Measurements from ENCODE around the gene HMGXB4. TPM values are rescaled to one million over a fixed set of nuclear protein-coding genes. Genes with fewer than 3 reads are reported as not detected.

HMGXB4 gene
- total and polyA plus RNA-seq, 2 experiments from 2014 or later, result 34.7 to 64.9 TPM

- Histone ChIP-seq H4K20me1 (replicated peaks; ENCODE audit: insufficient read depth) (no peaks in the 10 kb centered on the region), H3K4me3 (no peak overlapping the region), H3K79me2 (replicated peaks; ENCODE audit: insufficient read depth) (no peaks in the 10 kb centered on the region), H3K27me3 (ENCODE audit: insufficient read depth) (no peaks in the 10 kb centered on the region), H3K36me3 (ENCODE audit: insufficient read depth) (no peaks in the 10 kb centered on the region), H3K27ac (ENCODE audit: low read depth) (no peak overlapping the region), H3K9me2 (ENCODE audit: insufficient read depth) (no peaks in the 10 kb centered on the region), H3K4me2 (no peak overlapping the region), H3F3A (replicated peaks; ENCODE audit: low read depth) (no peaks in the 10 kb centered on the region), H3K4me1 (ENCODE audit: insufficient read depth) (no peaks in the 10 kb centered on the region), H2AFZ (no peak overlapping the region)
- Mint-ChIP-seq H3K27ac (no peak overlapping the region), H3K9me3 (no peaks in the 10 kb centered on the region), H3K36me3 (ENCODE audit: low read depth) (peaks cover 18% of the 10 kb centered on the region; the same call in 2 of the 3 replicates), H3K27me3 (ENCODE audit: insufficient read depth, low read depth, poor library complexity) (peaks cover 15% of the 10 kb centered on the region), H3K4me3 (no peak overlapping the region), H3K4me1 (peaks cover 5% of the 10 kb centered on the region; the same call in 2 of the 3 replicates)
- TF ChIP-seq CTCF (conservative IDR thresholded peaks at IDR 0.05; ENCODE audit: low read depth in 2 of 2) (0 out of 4 replicates have a peak, but pooled peaks of 1 of the 2 experiments have one; percentile 7), JUNB (IDR thresholded peaks at IDR 0.05; ENCODE audit: unreplicated experiment) (no peak)
- DNase-seq (ENCODE audit: low spot score) (no peak), ATAC-seq (peak; percentile 37; the same call in 2 of the 3 replicates)
Observed at GRCh38 chr22:35335468-35335867, 78.2 kb downstream of the HMGXB4 start.

GRCh38 chr22:35335936-35336781, 78.9 kb downstream of the HMGXB4 start:
- H4K20me1 ChIP-seq (replicated peaks; ENCODE audit: insufficient read depth), result no peaks in the 10 kb centered on the region
- no peaks in the 10 kb centered on the region for H3K27me3 ChIP-seq (ENCODE audit: insufficient read depth)
- ATAC-seq (no peak), DNase-seq (ENCODE audit: low spot score) (no peak)
- no peaks in the 10 kb centered on the region for H3K9me2 ChIP-seq (ENCODE audit: insufficient read depth)
- peaks cover 15% of the 10 kb centered on the region for H3K27me3 Mint-ChIP-seq (ENCODE audit: insufficient read depth, low read depth, poor library complexity)
- H3K4me3 Mint-ChIP-seq, result no peak overlapping the region
- no peaks in the 10 kb centered on the region for H3K36me3 ChIP-seq (ENCODE audit: insufficient read depth)
- no peaks in the 10 kb centered on the region for H3K9me3 Mint-ChIP-seq
- H2AFZ ChIP-seq, result no peak overlapping the region
- no peaks in the 10 kb centered on the region for H3F3A ChIP-seq (replicated peaks; ENCODE audit: low read depth)
- no peak overlapping the region for H3K27ac ChIP-seq (ENCODE audit: low read depth)
- H3K27ac Mint-ChIP-seq, result no peak overlapping the region
- peaks cover 5% of the 10 kb centered on the region; the same call in 2 of the 3 replicates for H3K4me1 Mint-ChIP-seq
- H3K36me3 Mint-ChIP-seq (ENCODE audit: low read depth), result peaks cover 22% of the 10 kb centered on the region
- H3K4me2 ChIP-seq, result no peak overlapping the region
- no peaks in the 10 kb centered on the region for H3K4me1 ChIP-seq (ENCODE audit: insufficient read depth)
- H3K4me3 ChIP-seq, result no peak overlapping the region
- H3K79me2 ChIP-seq (replicated peaks; ENCODE audit: insufficient read depth), result no peaks in the 10 kb centered on the region
- no peak for TF ChIP-seq ZNF331 (CRISPR knock-in tag; IDR thresholded peaks at IDR 0.05; ENCODE audit: low read depth)
- TF ChIP-seq NANOG (IDR thresholded peaks at IDR 0.05; ENCODE audit: borderline replicate concordance), result no peak
- no peak for TF ChIP-seq ZNF114 (CRISPR knock-in tag; IDR thresholded peaks at IDR 0.05)
- TF ChIP-seq STAT1 (IDR thresholded peaks at IDR 0.05; ENCODE audit: unreplicated experiment), result no peak
- TF ChIP-seq CREB1 (CRISPR knock-in tag; IDR thresholded peaks at IDR 0.05; ENCODE audit: low read depth), result no peak
- TF ChIP-seq, protein P1, sequence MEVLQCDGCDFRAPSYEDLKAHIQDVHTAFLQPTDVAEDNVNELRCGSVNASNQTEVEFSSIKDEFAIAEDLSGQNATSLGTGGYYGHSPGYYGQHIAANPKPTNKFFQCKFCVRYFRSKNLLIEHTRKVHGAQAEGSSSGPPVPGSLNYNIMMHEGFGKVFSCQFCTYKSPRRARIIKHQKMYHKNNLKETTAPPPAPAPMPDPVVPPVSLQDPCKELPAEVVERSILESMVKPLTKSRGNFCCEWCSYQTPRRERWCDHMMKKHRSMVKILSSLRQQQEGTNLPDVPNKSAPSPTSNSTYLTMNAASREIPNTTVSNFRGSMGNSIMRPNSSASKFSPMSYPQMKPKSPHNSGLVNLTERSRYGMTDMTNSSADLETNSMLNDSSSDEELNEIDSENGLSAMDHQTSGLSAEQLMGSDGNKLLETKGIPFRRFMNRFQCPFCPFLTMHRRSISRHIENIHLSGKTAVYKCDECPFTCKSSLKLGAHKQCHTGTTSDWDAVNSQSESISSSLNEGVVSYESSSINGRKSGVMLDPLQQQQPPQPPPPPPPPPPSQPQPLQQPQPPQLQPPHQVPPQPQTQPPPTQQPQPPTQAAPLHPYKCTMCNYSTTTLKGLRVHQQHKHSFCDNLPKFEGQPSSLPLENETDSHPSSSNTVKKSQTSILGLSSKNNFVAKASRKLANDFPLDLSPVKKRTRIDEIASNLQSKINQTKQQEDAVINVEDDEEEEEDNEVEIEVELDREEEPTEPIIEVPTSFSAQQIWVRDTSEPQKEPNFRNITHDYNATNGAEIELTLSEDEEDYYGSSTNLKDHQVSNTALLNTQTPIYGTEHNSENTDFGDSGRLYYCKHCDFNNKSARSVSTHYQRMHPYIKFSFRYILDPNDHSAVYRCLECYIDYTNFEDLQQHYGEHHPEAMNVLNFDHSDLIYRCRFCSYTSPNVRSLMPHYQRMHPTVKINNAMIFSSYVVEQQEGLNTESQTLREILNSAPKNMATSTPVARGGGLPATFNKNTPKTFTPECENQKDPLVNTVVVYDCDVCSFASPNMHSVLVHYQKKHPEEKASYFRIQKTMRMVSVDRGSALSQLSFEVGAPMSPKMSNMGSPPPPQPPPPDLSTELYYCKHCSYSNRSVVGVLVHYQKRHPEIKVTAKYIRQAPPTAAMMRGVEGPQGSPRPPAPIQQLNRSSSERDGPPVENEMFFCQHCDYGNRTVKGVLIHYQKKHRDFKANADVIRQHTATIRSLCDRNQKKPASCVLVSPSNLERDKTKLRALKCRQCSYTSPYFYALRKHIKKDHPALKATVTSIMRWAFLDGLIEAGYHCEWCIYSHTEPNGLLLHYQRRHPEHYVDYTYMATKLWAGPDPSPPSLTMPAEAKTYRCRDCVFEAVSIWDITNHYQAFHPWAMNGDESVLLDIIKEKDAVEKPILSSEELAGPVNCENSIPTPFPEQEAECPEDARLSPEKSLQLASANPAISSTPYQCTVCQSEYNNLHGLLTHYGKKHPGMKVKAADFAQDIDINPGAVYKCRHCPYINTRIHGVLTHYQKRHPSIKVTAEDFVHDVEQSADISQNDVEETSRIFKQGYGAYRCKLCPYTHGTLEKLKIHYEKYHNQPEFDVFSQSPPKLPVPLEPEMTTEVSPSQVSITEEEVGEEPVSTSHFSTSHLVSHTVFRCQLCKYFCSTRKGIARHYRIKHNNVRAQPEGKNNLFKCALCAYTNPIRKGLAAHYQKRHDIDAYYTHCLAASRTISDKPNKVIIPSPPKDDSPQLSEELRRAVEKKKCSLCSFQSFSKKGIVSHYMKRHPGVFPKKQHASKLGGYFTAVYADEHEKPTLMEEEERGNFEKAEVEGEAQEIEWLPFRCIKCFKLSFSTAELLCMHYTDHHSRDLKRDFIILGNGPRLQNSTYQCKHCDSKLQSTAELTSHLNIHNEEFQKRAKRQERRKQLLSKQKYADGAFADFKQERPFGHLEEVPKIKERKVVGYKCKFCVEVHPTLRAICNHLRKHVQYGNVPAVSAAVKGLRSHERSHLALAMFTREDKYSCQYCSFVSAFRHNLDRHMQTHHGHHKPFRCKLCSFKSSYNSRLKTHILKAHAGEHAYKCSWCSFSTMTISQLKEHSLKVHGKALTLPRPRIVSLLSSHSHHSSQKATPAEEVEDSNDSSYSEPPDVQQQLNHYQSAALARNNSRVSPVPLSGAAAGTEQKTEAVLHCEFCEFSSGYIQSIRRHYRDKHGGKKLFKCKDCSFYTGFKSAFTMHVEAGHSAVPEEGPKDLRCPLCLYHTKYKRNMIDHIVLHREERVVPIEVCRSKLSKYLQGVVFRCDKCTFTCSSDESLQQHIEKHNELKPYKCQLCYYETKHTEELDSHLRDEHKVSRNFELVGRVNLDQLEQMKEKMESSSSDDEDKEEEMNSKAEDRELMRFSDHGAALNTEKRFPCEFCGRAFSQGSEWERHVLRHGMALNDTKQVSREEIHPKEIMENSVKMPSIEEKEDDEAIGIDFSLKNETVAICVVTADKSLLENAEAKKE (CRISPR knock-in tag; IDR thresholded peaks at IDR 0.05), result no peak
- TF ChIP-seq EZH2 (IDR thresholded peaks at IDR 0.05; ENCODE audit: low read depth, unreplicated experiment), result no peak
- no peak for TF ChIP-seq EZH2phosphoT487 (IDR thresholded peaks at IDR 0.05; ENCODE audit: unreplicated experiment)
- no peak for TF ChIP-seq POLR2AphosphoS5 (IDR thresholded peaks at IDR 0.05; ENCODE audit: low read depth)
- TF ChIP-seq ETS1 (IDR thresholded peaks at IDR 0.05), result no peak
- no peak for TF ChIP-seq JUNB (IDR thresholded peaks at IDR 0.05; ENCODE audit: unreplicated experiment)
